ENCODE data around the gene ANKRD18B. TPM values are rescaled to one million over a fixed set of nuclear protein-coding genes. Genes with fewer than 3 reads are reported as not detected.
"Not testable (repeated sequence)": the region's sequence is repeated elsewhere in the genome, so short reads cannot be mapped to it uniquely, and the experiment has no call there.

Gene ANKRD18B
- total and polyA plus RNA-seq, 10 of the 15 experiments (the other 5 are each of a cell fraction or from before 2014, with no cell fraction given): not detected

- H4K20me1 ChIP-seq (ENCODE audit: control insufficient read depth, insufficient read depth); H3K9ac ChIP-seq (ENCODE audit: control insufficient read depth, insufficient read depth, low read length); FAIRE-seq; SMC1A ChIA-PET (ENCODE audit: uncharacterized antibody, unreplicated experiment); intact Hi-C loops (cut with micrococcal nuclease; ENCODE audit: unreplicated experiment); BruUV-seq (replicated peaks); H3K36me3 ChIP-seq (ENCODE audit: control insufficient read depth in 2 of 2, insufficient read depth in 2 of 2, low read length in 1 of 2); H3K27ac ChIP-seq (ENCODE audit: control insufficient read depth, insufficient read depth); ATAC-seq; H3K79me2 ChIP-seq (ENCODE audit: control insufficient read depth, insufficient read depth, low read length); RAD21 ChIA-PET (ENCODE audit: unreplicated experiment); H3K4me1 ChIP-seq (ENCODE audit: control insufficient read depth, insufficient read depth, low read length); H3K9me3 ChIP-seq (replicated peaks; ENCODE audit: control insufficient read depth, insufficient read depth, low read length); DNase-seq (ENCODE audit: low read depth, low spot score); H3K4me2 ChIP-seq (ENCODE audit: control insufficient read depth, insufficient read depth); H2AFZ ChIP-seq (ENCODE audit: control insufficient read depth, low read depth, low read length); H3K4me3 ChIP-seq; H3K27me3 ChIP-seq (replicated peaks in 1 of 2; ENCODE audit: control insufficient read depth in 2 of 2, insufficient read depth in 2 of 2, low read length in 1 of 2); in situ Hi-C loops (cut with MboI); POLR2A ChIA-PET: not testable (repeated sequence)
- WGBS (ENCODE audit: insufficient coverage, insufficient replicate concordance, low lambda C conversion rate, missing lambda C conversion rate): 3% methylated on average over 2 of the region's 2 CpGs
- CTCF ChIA-PET: interaction anchor here (1.6 to 2.1 kb wide), 2 partner anchors 8 to 12 kb away, joined by 6 to 8 read pairs; no protein-coding TSS in a partner anchor
Observed at GRCh38 chr9:33612410-33612809, 88.4 kb downstream of the ANKRD18B start.

- TF ChIP-seq NFXL1 (IDR thresholded peaks at IDR 0.05; ENCODE audit: borderline replicate concordance) (no peak), BCL11A (IDR thresholded peaks at IDR 0.05; ENCODE audit: low read depth, low read length) (no peak), STAT3 (IDR thresholded peaks at IDR 0.05; ENCODE audit: low read depth, low read length) (no peak), CTCF (IDR thresholded peaks at IDR 0.05 in 2 of 3, conservative IDR thresholded peaks at IDR 0.05 in 1 of 3; ENCODE audit: control insufficient read depth in 2 of 3, extremely low read depth in 1 of 3, insufficient read depth in 1 of 3, low read depth in 3 of 3, low read length in 3 of 3) (no peak), MLLT1 (IDR thresholded peaks at IDR 0.05) (no peak), TCF3 (IDR thresholded peaks at IDR 0.05; ENCODE audit: borderline replicate concordance, insufficient read depth, low read depth, low read length) (no peak), NR2F1 (conservative IDR thresholded peaks at IDR 0.05) (no peak), YY1 (IDR thresholded peaks at IDR 0.05; ENCODE audit: low read depth, low read length) (no peak), CBX5 (IDR thresholded peaks at IDR 0.05; ENCODE audit: low read depth) (no peak), NR2C1 (IDR thresholded peaks at IDR 0.05) (no peak)
- Histone ChIP-seq H2AFZ (ENCODE audit: control insufficient read depth, low read depth, low read length) (no peak overlapping the region), H3K27me3 (replicated peaks in 1 of 2; ENCODE audit: control insufficient read depth in 2 of 2, insufficient read depth in 2 of 2, low read length in 1 of 2) (peaks cover 0 to 6% of the 10 kb centered on the region in 2 experiments; a peak in 1 of 4 replicates), H3K79me2 (ENCODE audit: control insufficient read depth, insufficient read depth, low read length) (no peaks in the 10 kb centered on the region), H3K4me2 (ENCODE audit: control insufficient read depth, insufficient read depth) (no peak overlapping the region), H4K20me1 (ENCODE audit: control insufficient read depth, insufficient read depth) (no peaks in the 10 kb centered on the region), H3K9me3 (replicated peaks; ENCODE audit: control insufficient read depth, insufficient read depth, low read length) (no peaks in the 10 kb centered on the region), H3K4me3 (no peak overlapping the region), H3K9ac (ENCODE audit: control insufficient read depth, insufficient read depth, low read length) (no peak overlapping the region), H3K4me1 (ENCODE audit: control insufficient read depth, insufficient read depth, low read length) (no peaks in the 10 kb centered on the region), H3K27ac (ENCODE audit: control insufficient read depth, insufficient read depth) (no peak overlapping the region), H3K36me3 (ENCODE audit: control insufficient read depth in 2 of 2, insufficient read depth in 2 of 2, low read length in 1 of 2) (no peaks in the 10 kb centered on the region)
- POLR2A ChIA-PET: no interaction called here
- FAIRE-seq: no peak
- SMC1A ChIA-PET (ENCODE audit: uncharacterized antibody, unreplicated experiment): no interaction called here
- no peak for ATAC-seq
- 49% methylated on average over 7 of the region's 7 CpGs for WGBS (ENCODE audit: insufficient coverage, insufficient replicate concordance, low lambda C conversion rate, missing lambda C conversion rate)
- no TSS peak for BruUV-seq (replicated peaks)
- intact Hi-C loops (cut with micrococcal nuclease; ENCODE audit: unreplicated experiment): no loop called here
- DNase-seq (ENCODE audit: low read depth, low spot score): no peak
- CTCF ChIA-PET: interaction anchor here (0.8 kb wide), 1 partner anchor 164 kb away, joined by 3 read pairs; no protein-coding TSS in a partner anchor
- in situ Hi-C loops (cut with MboI): no loop called here
- RAD21 ChIA-PET (ENCODE audit: unreplicated experiment): no interaction called here
Observed at GRCh38 chr9:33614001-33614687, 90.1 kb downstream of the ANKRD18B start.

Data from GM12878 (cell line).